Measurements from ENCODE around the gene TC2N. TPM values are rescaled to one million over a fixed set of nuclear protein-coding genes. Genes with fewer than 3 reads are reported as not detected.
"Not testable (repeated sequence)": the region's sequence is repeated elsewhere in the genome, so short reads cannot be mapped to it uniquely, and the experiment has no call there.

TC2N gene
- total RNA-seq, 1 donor from 2014 or later = 0.07 TPM

- DNase-seq (ENCODE audit: low read depth, low spot score) = peak; percentile 56
Observed at GRCh38 chr14:91889477-91890211, 22.3 kb upstream of the TC2N start.

- no peak for DNase-seq (ENCODE audit: low read depth, low spot score)
Observed at GRCh38 chr14:91888641-91889476, 21.5 kb upstream of the TC2N start.

GRCh38 chr14:91886961-91887360 lies 19.6 kb upstream of the TC2N start:
- DNase-seq (ENCODE audit: low read depth, low spot score) = no peak

- no peak for DNase-seq (ENCODE audit: low read depth, low spot score)
Observed at GRCh38 chr14:91885839-91886238, 18.5 kb upstream of the TC2N start.

GRCh38 chr14:91885113-91885712 lies 17.9 kb upstream of the TC2N start:
- DNase-seq (ENCODE audit: low read depth, low spot score) = no peak

GRCh38 chr14:91884664-91885063 lies 17.3 kb upstream of the TC2N start:
- DNase-seq (ENCODE audit: low read depth, low spot score) = no peak

- no peak for DNase-seq (ENCODE audit: low read depth, low spot score)
Observed at GRCh38 chr14:91883753-91884152, 16.4 kb upstream of the TC2N start.

GRCh38 chr14:91882776-91883175 lies 15.4 kb upstream of the TC2N start:
- no peak for DNase-seq (ENCODE audit: low read depth, low spot score)

GRCh38 chr14:91882369-91882768 lies 15.0 kb upstream of the TC2N start:
- no peak for DNase-seq (ENCODE audit: low read depth, low spot score)

GRCh38 chr14:91879196-91879595 lies 11.9 kb upstream of the TC2N start:
- no peak for DNase-seq (ENCODE audit: low read depth, low spot score)

- DNase-seq (ENCODE audit: low read depth, low spot score) = no peak
Observed at GRCh38 chr14:91878274-91878673, 10.9 kb upstream of the TC2N start.

GRCh38 chr14:91877376-91877915 lies 10.1 kb upstream of the TC2N start:
- DNase-seq (ENCODE audit: low read depth, low spot score) = no peak

- DNase-seq (ENCODE audit: low read depth, low spot score) = no peak
Observed at GRCh38 chr14:91876492-91876891, 9.2 kb upstream of the TC2N start.

GRCh38 chr14:91875525-91876286 lies 8.4 kb upstream of the TC2N start:
- no peak for DNase-seq (ENCODE audit: low read depth, low spot score)

GRCh38 chr14:91873471-91874415 lies 6.4 kb upstream of the TC2N start:
- no peak for DNase-seq (ENCODE audit: low read depth, low spot score)

- DNase-seq (ENCODE audit: low read depth, low spot score) = peak; percentile 73
Observed at GRCh38 chr14:91872517-91873470, 5.5 kb upstream of the TC2N start.

GRCh38 chr14:91872011-91872501 lies 4.7 kb upstream of the TC2N start:
- no peak for DNase-seq (ENCODE audit: low read depth, low spot score)

- DNase-seq (ENCODE audit: low read depth, low spot score) = not testable (repeated sequence)
Observed at GRCh38 chr14:91871401-91871800, 4.1 kb upstream of the TC2N start.

- DNase-seq (ENCODE audit: low read depth, low spot score) = no peak
Observed at GRCh38 chr14:91870890-91871289, 3.6 kb upstream of the TC2N start.

Data from pulmonary artery endothelial cell (primary cell).